IMR-90 (cell line): Measurements from ENCODE around the gene SOCS4. TPM values are rescaled to one million over a fixed set of nuclear protein-coding genes. Genes with fewer than 3 reads are reported as not detected.

Experiments used
- ATAC-seq: fragments of 200-7000 bp; cut with Tn5 transposase; 2 replicates; pipeline ENCODE4 v1.9.1; 2020; ENCODE audit warnings: low read depth, mild to moderate bottlenecking, moderate library complexity
- BruUV-seq: library from RNA; stranded (reverse); fragments of 400-500 nt; replicated peaks from 2 replicates; lab custom pipeline; 2021; lab: Mats Ljungman, UMichigan
- CTCF ChIA-PET: fragments of 300-600 bp; formaldehyde crosslinking; extraction: SDS; loops from one replicate; lab custom pipeline; 2021; ENCODE audit warnings: antibody characterized with exemption; lab: Yijun Ruan, JAX
- POLR2A ChIA-PET: fragments of 300-600 bp; sonication (Branson Sonifier 250); formaldehyde crosslinking; loops from one replicate; lab custom pipeline; 2022; ENCODE audit warnings: antibody characterized with exemption; ENCODE audit not compliant: unreplicated experiment; lab: Charles Lee
- DNase-seq: peaks from one replicate; pipeline ENCODE4 v3.0.0; 2013
- H2AFZ ChIP-seq: replicated peaks from 2 replicates; pipeline ENCODE3; 2013; ENCODE audit warnings: low read length, mild to moderate bottlenecking; ENCODE audit not compliant: poor library complexity
- H2AK5ac ChIP-seq: 2 replicates; pipeline ENCODE4 v1.6.1; 2013; ENCODE audit warnings: low read depth, low read length, inconsistent platforms
- H2AK9ac ChIP-seq: replicated peaks from 2 replicates; pipeline ENCODE3; 2013; ENCODE audit warnings: mild to moderate bottlenecking, low read depth, low read length, moderate library complexity; ENCODE audit not compliant: poor library complexity
- H2BK120ac ChIP-seq: 2 replicates; pipeline ENCODE4 v1.6.1; 2013; ENCODE audit warnings: low read depth, low read length, inconsistent platforms
- H2BK15ac ChIP-seq: 3 replicates; pipeline ENCODE4 v1.6.1; 2013; ENCODE audit warnings: low read depth, low read length, inconsistent platforms
- H2BK20ac ChIP-seq: 2 replicates; pipeline ENCODE4 v1.6.1; 2013; ENCODE audit warnings: low read depth, mild to moderate bottlenecking, inconsistent platforms, low read length, moderate library complexity
- H2BK5ac ChIP-seq: 2 replicates; pipeline ENCODE4 v1.6.1; 2013; ENCODE audit warnings: mild to moderate bottlenecking, low read depth, low read length, inconsistent platforms; ENCODE audit not compliant: poor library complexity, severe bottlenecking
- H3K14ac ChIP-seq: replicated peaks from 2 replicates; pipeline ENCODE4 v1.6.1; 2013; ENCODE audit warnings: low read depth, low read length, inconsistent platforms
- H3K18ac ChIP-seq: 2 replicates; pipeline ENCODE4 v1.6.1; 2013; ENCODE audit warnings: low read depth, low read length, control low read depth
- H3K23ac ChIP-seq: 2 replicates; pipeline ENCODE4 v1.6.1; 2013; ENCODE audit warnings: low read depth, low read length, inconsistent platforms
- H3K27ac ChIP-seq: 2 replicates; pipeline ENCODE4 v1.5.1; 2013; ENCODE audit warnings: mild to moderate bottlenecking, control low read depth, low read length; ENCODE audit not compliant: insufficient read depth
- H3K27me3 ChIP-seq: 2 replicates; pipeline ENCODE4 v1.6.1; 2013; ENCODE audit warnings: low read length; ENCODE audit not compliant: control insufficient read depth, insufficient read depth
- H3K36me3 ChIP-seq: 2 replicates; pipeline ENCODE4 v1.6.1; 2013; ENCODE audit warnings: low read length, mixed read lengths; ENCODE audit not compliant: control insufficient read depth, insufficient read depth
- H3K4ac ChIP-seq: 2 replicates; pipeline ENCODE4 v1.6.1; 2013; ENCODE audit warnings: low read depth, low read length, inconsistent platforms
- H3K4me1 ChIP-seq: 2 replicates; pipeline ENCODE4 v1.6.1; 2013; ENCODE audit warnings: low read length, mixed read lengths; ENCODE audit not compliant: control insufficient read depth, insufficient read depth
- H3K4me2 ChIP-seq: 2 replicates; pipeline ENCODE4 v1.6.1; 2013; ENCODE audit warnings: low read depth, mild to moderate bottlenecking, control low read depth, low read length, moderate library complexity
- H3K4me3 ChIP-seq: 2 replicates; pipeline ENCODE4 v1.5.1; 2013; ENCODE audit warnings: low read depth, mild to moderate bottlenecking, control low read depth, low read length, moderate library complexity; ENCODE audit not compliant: insufficient read depth
- H3K56ac ChIP-seq: 2 replicates; pipeline ENCODE4 v1.6.1; 2013; ENCODE audit warnings: low read length, inconsistent platforms; ENCODE audit not compliant: insufficient read depth; ENCODE audit errors: extremely low read depth
- H3K79me1 ChIP-seq, 2 experiments: 2 replicates each; pipeline ENCODE4 v1.6.1; 2013; ENCODE audit warnings: low read length in 2 of 2, inconsistent platforms in 1 of 2, low read depth in 1 of 2
- H3K9ac ChIP-seq: 2 replicates; pipeline ENCODE4 v1.6.1; 2013; ENCODE audit warnings: low read depth, low read length, control low read depth
- H3K9me1 ChIP-seq: 2 replicates; pipeline ENCODE4 v1.6.1; 2013; ENCODE audit warnings: low read length, inconsistent platforms; ENCODE audit not compliant: insufficient read depth
- H3K9me3 ChIP-seq: 2 replicates; pipeline ENCODE4 v1.6.1; 2013; ENCODE audit warnings: low read length; ENCODE audit not compliant: control insufficient read depth, insufficient read depth
- H4K20me1 ChIP-seq: 2 replicates; pipeline ENCODE4 v1.6.1; 2013; ENCODE audit warnings: low read length, inconsistent platforms; ENCODE audit not compliant: insufficient read depth
- H4K5ac ChIP-seq: 2 replicates; pipeline ENCODE4 v1.6.1; 2013; ENCODE audit warnings: mild to moderate bottlenecking, low read depth, low read length, control low read depth
- H4K8ac ChIP-seq, 2 experiments: 2 replicates each; pipeline ENCODE4 v1.6.1; 2013; ENCODE audit warnings: low read depth in 2 of 2, low read length in 2 of 2, control low read depth in 1 of 2, inconsistent platforms in 1 of 2
- H4K91ac ChIP-seq: 2 replicates; pipeline ENCODE4 v1.6.1; 2013; ENCODE audit warnings: low read depth, low read length, inconsistent platforms; ENCODE audit not compliant: insufficient read depth
- FOS ChIP-seq: fragments of 150-350 bp; IDR thresholded peaks from 2 replicates; pipeline ENCODE4 v1.6.1; 2016; ENCODE audit warnings: low read depth, low read length
- RFX5 ChIP-seq: IDR thresholded peaks from 2 replicates; pipeline ENCODE4 v1.8.0; 2012; ENCODE audit warnings: low read depth, mild to moderate bottlenecking, low read length, moderate library complexity
- WGBS, 2 experiments: methylation state at CpG; one replicate each; pipeline versions ENCODE4 v1.1.5 to v1.1.7; 2013; ENCODE audit warnings: missing lambda C conversion rate in 2 of 2; ENCODE audit not compliant: insufficient read length in 1 of 2; ENCODE audit errors: extremely low coverage in 2 of 2; 5-methylcytosine and 5-hydroxymethylcytosine counted together
- dilution Hi-C: fragments of 300-500 bp; cut with HindIII; formaldehyde crosslinking; loops from one replicate; pipeline ENCODE4 v1.14.3; 2018; ENCODE audit warnings: low sequenced_read_pairs; ENCODE audit not compliant: unreplicated experiment
- in situ Hi-C: fragments of 300-500 bp; cut with MboI; formaldehyde crosslinking; loops from 3 replicates; pipeline ENCODE4 v1.14.3; 2019; ENCODE audit warnings: low sequenced_read_pairs, inconsistent platforms, mixed read lengths
- intact Hi-C: fragments of 100-400 bp; cut with micrococcal nuclease; formaldehyde crosslinking; loops from 2 replicates; pipeline ENCODE4 v1.10.0; 2022
- polyA plus RNA-seq, 3 experiments: library from polyadenylated mRNA; depleted of rRNA; stranded (reverse); fragments of >200 nt; gene quantifications; 2 replicates each; pipeline ENCODE4 v1.2.3, GENCODE V29; 2012; ENCODE audit warnings: low replicate concordance in 1 of 3
- total RNA-seq: library from RNA; depleted of rRNA; stranded (reverse); fragments of >200 nt; gene quantifications from 2 replicates; pipeline ENCODE4 v1.2.3, GENCODE V29; 2012
- TF ChIP-seq, protein P1 (sequence below): conservative IDR thresholded peaks from 2 replicates; pipeline ENCODE4 v1.5.1; 2012; ENCODE audit warnings: mild to moderate bottlenecking, low read depth, low read length, improper control_type of control experiment
- TF ChIP-seq, protein P2 (sequence below): fragments of 150-350 bp; IDR thresholded peaks from 2 replicates; pipeline ENCODE4 v1.6.1; 2017; ENCODE audit warnings: mild to moderate bottlenecking, antibody characterized with exemption, low read length, low read depth

Gene SOCS4
- total and polyA plus RNA-seq, 2 of the 4 experiments (the other 2 are of a cell fraction) = 4.6 to 12.7 TPM

DNA sequence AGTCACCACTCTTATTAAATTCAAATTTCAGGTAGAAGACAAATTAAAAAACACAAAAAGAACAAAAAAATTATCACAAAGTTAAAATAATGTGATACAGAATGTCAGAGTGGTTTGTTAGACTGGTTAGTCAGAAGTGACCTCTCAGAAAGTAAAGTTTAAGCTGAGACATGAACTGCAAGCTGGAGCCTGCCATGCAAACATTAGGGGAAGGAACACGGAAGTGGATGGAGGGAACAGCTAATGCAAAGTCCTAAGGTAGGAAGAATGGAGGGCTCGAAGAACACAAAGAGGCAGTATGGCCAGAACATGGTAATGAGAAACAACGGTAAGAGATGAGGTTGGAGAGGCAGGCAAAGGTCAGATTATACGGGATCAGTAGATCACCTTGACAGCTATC lies 41.9 kb upstream of the SOCS4 start:
- H2BK120ac ChIP-seq = no peak overlapping the region
- no peak overlapping the region for H2BK15ac ChIP-seq
- dilution Hi-C loops (no loop called here), in situ Hi-C loops (no loop called here), intact Hi-C loops (no loop called here)
- no peak overlapping the region for H3K27ac ChIP-seq
- no peak overlapping the region for H4K5ac ChIP-seq
- DNase-seq (no peak), ATAC-seq (no peak)
- H4K8ac ChIP-seq = no peak overlapping the region
- 96% methylated on average over 4 of the region's 4 CpGs; no CpG with 5 or more reads in 1 of the 2 experiments for WGBS, 2 experiments
- H3K4me1 ChIP-seq = no peaks in the 10 kb centered on the region
- H3K79me1 ChIP-seq = 0 out of 4 replicates have a peak, but pooled peaks cover 0 to 3% of the 10 kb centered on the region in 2 experiments
- H3K9me3 ChIP-seq = no peaks in the 10 kb centered on the region
- no peak overlapping the region for H3K4me3 ChIP-seq
- no peak overlapping the region for H3K18ac ChIP-seq
- no peaks in the 10 kb centered on the region for H4K20me1 ChIP-seq
- no peak overlapping the region for H3K9ac ChIP-seq
- no peak overlapping the region for H2AK9ac ChIP-seq
- H4K91ac ChIP-seq = no peak overlapping the region
- no peak overlapping the region for H3K4me2 ChIP-seq
- H3K36me3 ChIP-seq = peaks cover 7% of the 10 kb centered on the region; the same call in 1 of the 2 replicates
- no peak overlapping the region for H3K23ac ChIP-seq
- ChIA-PET POLR2A (no interaction called here), CTCF (no interaction called here)
- H2BK20ac ChIP-seq = no peak overlapping the region
- H2BK5ac ChIP-seq = no peak overlapping the region
- no peak overlapping the region for H3K14ac ChIP-seq
- no peak overlapping the region for H2AK5ac ChIP-seq
- H3K56ac ChIP-seq = no peak overlapping the region
- no TSS peak for BruUV-seq
- H3K9me1 ChIP-seq = peaks cover 2% of the 10 kb centered on the region; the same call in 1 of the 2 replicates
- no peaks in the 10 kb centered on the region for H3K27me3 ChIP-seq
- no peak overlapping the region for H2AFZ ChIP-seq
- no peak overlapping the region for H3K4ac ChIP-seq
- TF ChIP-seq RFX5 (no peak), FOS (no peak)
- TF ChIP-seq, protein P1, sequence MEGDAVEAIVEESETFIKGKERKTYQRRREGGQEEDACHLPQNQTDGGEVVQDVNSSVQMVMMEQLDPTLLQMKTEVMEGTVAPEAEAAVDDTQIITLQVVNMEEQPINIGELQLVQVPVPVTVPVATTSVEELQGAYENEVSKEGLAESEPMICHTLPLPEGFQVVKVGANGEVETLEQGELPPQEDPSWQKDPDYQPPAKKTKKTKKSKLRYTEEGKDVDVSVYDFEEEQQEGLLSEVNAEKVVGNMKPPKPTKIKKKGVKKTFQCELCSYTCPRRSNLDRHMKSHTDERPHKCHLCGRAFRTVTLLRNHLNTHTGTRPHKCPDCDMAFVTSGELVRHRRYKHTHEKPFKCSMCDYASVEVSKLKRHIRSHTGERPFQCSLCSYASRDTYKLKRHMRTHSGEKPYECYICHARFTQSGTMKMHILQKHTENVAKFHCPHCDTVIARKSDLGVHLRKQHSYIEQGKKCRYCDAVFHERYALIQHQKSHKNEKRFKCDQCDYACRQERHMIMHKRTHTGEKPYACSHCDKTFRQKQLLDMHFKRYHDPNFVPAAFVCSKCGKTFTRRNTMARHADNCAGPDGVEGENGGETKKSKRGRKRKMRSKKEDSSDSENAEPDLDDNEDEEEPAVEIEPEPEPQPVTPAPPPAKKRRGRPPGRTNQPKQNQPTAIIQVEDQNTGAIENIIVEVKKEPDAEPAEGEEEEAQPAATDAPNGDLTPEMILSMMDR = no peak
- TF ChIP-seq, protein P2, sequence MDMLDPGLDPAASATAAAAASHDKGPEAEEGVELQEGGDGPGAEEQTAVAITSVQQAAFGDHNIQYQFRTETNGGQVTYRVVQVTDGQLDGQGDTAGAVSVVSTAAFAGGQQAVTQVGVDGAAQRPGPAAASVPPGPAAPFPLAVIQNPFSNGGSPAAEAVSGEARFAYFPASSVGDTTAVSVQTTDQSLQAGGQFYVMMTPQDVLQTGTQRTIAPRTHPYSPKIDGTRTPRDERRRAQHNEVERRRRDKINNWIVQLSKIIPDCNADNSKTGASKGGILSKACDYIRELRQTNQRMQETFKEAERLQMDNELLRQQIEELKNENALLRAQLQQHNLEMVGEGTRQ = no peak
